Kidney epithelial cell (primary cell): Measurements from ENCODE around the gene ALDH3B2. TPM values are rescaled to one million over a fixed set of nuclear protein-coding genes. Genes with fewer than 3 reads are reported as not detected.

Experiments used
- DNase-seq: peaks from one replicate; pipeline ENCODE4 v3.0.0-alpha.2; 2010; ENCODE audit warnings: low read depth
- H3K27me3 ChIP-seq: 2 replicates; pipeline ENCODE4 v1.6.0; 2011; ENCODE audit warnings: low read length; ENCODE audit not compliant: control insufficient read depth, insufficient read depth
- H3K36me3 ChIP-seq: 2 replicates; pipeline ENCODE4 v1.5.1; 2011; ENCODE audit warnings: low read length; ENCODE audit not compliant: control insufficient read depth, insufficient read depth
- H3K4me3 ChIP-seq: 2 replicates; pipeline ENCODE4 v1.5.1; 2011; ENCODE audit warnings: low read depth, mild to moderate bottlenecking, control low read depth, low read length
- total RNA-seq: library from RNA; depleted of rRNA; stranded (reverse); fragments of >200 nt; gene quantifications from 2 replicates; pipeline ENCODE4 v1.2.3, GENCODE V29; 2015
- TF ChIP-seq, protein P1 (sequence below): IDR thresholded peaks from 2 replicates; pipeline ENCODE4 v1.5.1; 2011; ENCODE audit warnings: mild to moderate bottlenecking, moderate library complexity, low read length, control low read depth, inconsistent platforms; ENCODE audit not compliant: insufficient read depth, poor library complexity, severe bottlenecking

ALDH3B2 gene
- total RNA-seq, 1 donor from 2014 or later = 0.13 TPM

GRCh38 chr11:67631411-67631810 is 43.0 kb downstream of the ALDH3B2 start:
- no peak overlapping the region for H3K4me3 ChIP-seq
- no peaks in the 10 kb centered on the region for H3K36me3 ChIP-seq
- TF ChIP-seq, protein P1, sequence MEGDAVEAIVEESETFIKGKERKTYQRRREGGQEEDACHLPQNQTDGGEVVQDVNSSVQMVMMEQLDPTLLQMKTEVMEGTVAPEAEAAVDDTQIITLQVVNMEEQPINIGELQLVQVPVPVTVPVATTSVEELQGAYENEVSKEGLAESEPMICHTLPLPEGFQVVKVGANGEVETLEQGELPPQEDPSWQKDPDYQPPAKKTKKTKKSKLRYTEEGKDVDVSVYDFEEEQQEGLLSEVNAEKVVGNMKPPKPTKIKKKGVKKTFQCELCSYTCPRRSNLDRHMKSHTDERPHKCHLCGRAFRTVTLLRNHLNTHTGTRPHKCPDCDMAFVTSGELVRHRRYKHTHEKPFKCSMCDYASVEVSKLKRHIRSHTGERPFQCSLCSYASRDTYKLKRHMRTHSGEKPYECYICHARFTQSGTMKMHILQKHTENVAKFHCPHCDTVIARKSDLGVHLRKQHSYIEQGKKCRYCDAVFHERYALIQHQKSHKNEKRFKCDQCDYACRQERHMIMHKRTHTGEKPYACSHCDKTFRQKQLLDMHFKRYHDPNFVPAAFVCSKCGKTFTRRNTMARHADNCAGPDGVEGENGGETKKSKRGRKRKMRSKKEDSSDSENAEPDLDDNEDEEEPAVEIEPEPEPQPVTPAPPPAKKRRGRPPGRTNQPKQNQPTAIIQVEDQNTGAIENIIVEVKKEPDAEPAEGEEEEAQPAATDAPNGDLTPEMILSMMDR = no peak
- H3K27me3 ChIP-seq = peaks cover 7% of the 10 kb centered on the region
- no peak for DNase-seq

- Histone ChIP-seq H3K4me3 (peak overlapping the region; percentile 77), H3K27me3 (peaks cover 7% of the 10 kb centered on the region), H3K36me3 (no peaks in the 10 kb centered on the region)
- no peak for DNase-seq
- TF ChIP-seq, protein P1 = no peak
Measured at GRCh38 chr11:67630943-67631331, 43.5 kb downstream of the ALDH3B2 start.

- Histone ChIP-seq H3K36me3 (no peaks in the 10 kb centered on the region), H3K4me3 (peak overlapping the region; percentile 77), H3K27me3 (peaks cover 7% of the 10 kb centered on the region)
- peak; percentile 86 for DNase-seq
- TF ChIP-seq, protein P1 = peak; percentile 86
Measured at GRCh38 chr11:67630228-67630942, 44.0 kb downstream of the ALDH3B2 start.

DNA sequence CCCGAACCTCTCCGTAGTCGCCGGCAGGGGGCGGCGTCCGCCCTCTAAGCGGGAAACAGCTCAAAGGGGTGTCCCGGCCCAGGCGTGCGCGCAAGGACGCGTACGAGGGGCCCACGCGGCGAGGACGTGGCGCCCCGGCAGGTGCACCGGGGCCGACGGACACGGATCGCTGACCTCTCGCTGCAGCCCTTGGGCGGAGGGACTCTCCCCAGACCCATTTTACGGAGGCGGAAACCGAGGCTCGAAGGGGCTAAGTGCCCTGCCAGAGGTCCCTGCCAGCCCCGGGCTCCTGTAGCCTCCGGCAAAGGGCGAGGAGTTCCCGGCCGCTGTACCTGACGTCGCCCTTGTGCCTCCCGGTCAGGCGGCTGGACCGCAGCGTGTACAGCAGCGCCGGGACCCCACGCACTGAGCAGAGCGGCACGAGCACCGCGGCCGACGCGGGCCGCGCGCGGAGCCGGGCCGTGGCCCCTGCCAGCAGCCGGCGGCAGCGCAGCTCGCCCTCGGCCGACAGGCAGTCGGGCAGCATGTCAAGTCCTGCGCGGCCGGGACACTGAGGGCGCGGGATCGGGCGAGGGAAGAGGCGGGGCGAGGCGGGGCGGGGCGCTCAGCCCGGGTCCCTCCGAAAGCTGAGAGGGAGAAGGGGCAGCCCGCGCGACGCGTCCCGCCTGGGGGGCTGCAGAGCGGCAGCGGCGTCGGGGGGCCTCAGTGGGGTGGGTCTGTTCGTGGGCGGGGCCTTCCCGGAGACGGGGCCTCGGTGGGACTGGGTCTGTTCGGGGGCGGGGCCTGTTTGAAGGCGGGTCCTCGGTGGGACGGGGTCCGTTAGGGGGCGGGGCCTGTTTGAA is 44.8 kb downstream of the ALDH3B2 start, which contains the start of gene NUDT8:
Gene NUDT8, minus strand, starts transcription at position 552 of the 842 bp plus-strand sequence. Its CDS starts 26 bp downstream, at position 526.
- Histone ChIP-seq H3K27me3 (peaks cover 5% of the 10 kb centered on the region), H3K4me3 (peak within 1 kb of the TSS; percentile 77), H3K36me3 (no peaks in the 10 kb centered on the region)
- TF ChIP-seq, protein P1 = peak; percentile 80
- DNase-seq = no peak

DNA sequence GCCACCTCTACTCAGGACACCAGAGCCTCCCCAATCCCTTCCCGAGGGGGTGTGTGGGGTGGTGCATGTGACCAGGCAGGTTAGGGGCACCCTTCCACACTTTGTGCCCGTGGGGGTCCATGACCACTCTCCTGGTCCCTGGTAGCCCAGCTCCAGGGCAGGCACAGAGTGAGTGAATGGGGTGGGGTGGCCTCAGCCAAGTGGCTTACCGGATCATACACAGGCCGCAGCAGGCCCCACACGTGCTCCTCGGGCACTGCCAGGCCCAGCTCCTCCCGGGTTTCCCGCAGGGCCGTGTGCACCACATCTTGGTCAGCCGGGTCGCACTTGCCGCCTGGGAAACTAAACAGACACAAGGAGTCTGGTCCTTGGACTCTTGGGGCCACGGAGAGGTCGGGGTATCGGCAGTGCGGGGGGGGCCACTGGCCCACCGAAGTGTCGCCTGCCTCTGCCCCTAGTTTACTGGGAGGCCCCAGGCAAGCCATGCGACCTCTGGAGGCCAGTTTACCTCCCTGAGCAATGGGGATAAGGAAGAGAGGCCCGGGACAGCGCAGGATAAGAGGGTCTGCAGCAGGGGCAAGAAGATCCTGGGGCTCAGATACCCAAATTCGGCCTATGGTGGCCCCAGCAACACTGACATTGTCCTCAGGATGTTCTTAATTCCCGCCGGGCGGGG is 45.6 kb downstream of the ALDH3B2 start:
- Histone ChIP-seq H3K27me3 (no peaks in the 10 kb centered on the region), H3K4me3 (peak overlapping the region; percentile 63), H3K36me3 (no peaks in the 10 kb centered on the region)
- DNase-seq = no peak
- TF ChIP-seq, protein P1 = no peak
